OCI-LY3 (cell line): ENCODE data around the gene CFAP68.

Experiments used
- H2AFZ ChIP-seq: fragments of 200-600, 300-600 bp; shearing (Covaris generic); 2 replicates; pipeline ENCODE4 v1.6.0; 2014; ENCODE audit warnings: antibody characterized with exemption, low read depth, low read length
- H3K27ac ChIP-seq: fragments of 200-600, 300-600 bp; sonication (generic); 2 replicates; pipeline ENCODE4 v1.5.1; 2014; ENCODE audit warnings: mild to moderate bottlenecking, low read length, moderate library complexity, mixed read lengths
- H3K27me3 ChIP-seq: fragments of 200-600, 300-600 bp; sonication (generic); 2 replicates; pipeline ENCODE4 v1.6.1; 2014; ENCODE audit warnings: low read depth, low read length, mixed read lengths
- H3K36me3 ChIP-seq: fragments of 200-600, 300-600 bp; sonication (generic); replicated peaks from 2 replicates; pipeline ENCODE3; 2014; ENCODE audit warnings: low read depth, low read length, mixed read lengths
- H3K4me1 ChIP-seq: fragments of 300-600, 200-600 bp; sonication (generic); 2 replicates; pipeline ENCODE4 v1.6.1; 2014; ENCODE audit warnings: low read length, mixed read lengths
- H3K4me2 ChIP-seq: fragments of 200-600, 300-600 bp; sonication (generic); 2 replicates; pipeline ENCODE4 v1.6.1; 2014; ENCODE audit warnings: low read length, mixed read lengths
- H3K4me3 ChIP-seq: fragments of 300-600, 200-600 bp; sonication (generic); 2 replicates; pipeline ENCODE4 v1.5.1; 2014; ENCODE audit warnings: antibody characterized with exemption, mild to moderate bottlenecking, low read length, moderate library complexity
- H3K79me2 ChIP-seq: fragments of 300-600, 200-600 bp; shearing (Covaris generic); 2 replicates; pipeline ENCODE4 v1.6.1; 2014; ENCODE audit warnings: mild to moderate bottlenecking, low read length, mixed read lengths
- H3K9ac ChIP-seq: fragments of 300-600, 200-600 bp; shearing (Covaris generic); 2 replicates; pipeline ENCODE4 v1.6.0; 2014; ENCODE audit warnings: mild to moderate bottlenecking, low read length, moderate library complexity
- H3K9me3 ChIP-seq: fragments of 200-600, 300-600 bp; shearing (Covaris generic); 2 replicates; pipeline ENCODE4 v1.6.1; 2014; ENCODE audit warnings: low read length, mixed read lengths; ENCODE audit not compliant: insufficient read depth
- H4K20me1 ChIP-seq: fragments of 200-600, 300-600 bp; sonication (generic); 2 replicates; pipeline ENCODE4 v1.6.1; 2016; ENCODE audit warnings: low read length, mixed read lengths; ENCODE audit not compliant: insufficient read depth
- CTCF ChIP-seq: fragments of 200-600, 300-600 bp; sonication (generic); IDR thresholded peaks from 2 replicates; pipeline ENCODE4 v1.5.1; 2014; ENCODE audit warnings: antibody characterized with exemption, low read length, low read depth
- EZH2phosphoT487 ChIP-seq: fragments of 200-600 bp; shearing (Covaris generic); IDR thresholded peaks from 2 replicates; pipeline ENCODE4 v1.6.1; 2018; ENCODE audit warnings: antibody characterized with exemption, mixed run types, low read depth

The CFAP68 gene

GRCh38 chr11:111840143-111840542, 39.2 kb upstream of the CFAP68 start:
- Histone ChIP-seq H3K79me2 (no peaks in the 10 kb centered on the region), H4K20me1 (no peaks in the 10 kb centered on the region), H3K4me2 (no peak overlapping the region), H3K9ac (no peak overlapping the region), H3K36me3 (peaks cover 38% of the 10 kb centered on the region), H3K4me1 (peaks cover 37% of the 10 kb centered on the region), H3K27me3 (no peaks in the 10 kb centered on the region), H3K4me3 (no peak overlapping the region), H3K27ac (no peak overlapping the region), H3K9me3 (no peaks in the 10 kb centered on the region), H2AFZ (no peak overlapping the region)
- TF ChIP-seq EZH2phosphoT487 (no peak), CTCF (no peak)

- H3K36me3 ChIP-seq = peaks cover 34% of the 10 kb centered on the region
Observed at GRCh38 chr11:111841370-111842053, 37.8 kb upstream of the CFAP68 start.

GRCh38 chr11:111843661-111844060, 35.7 kb upstream of the CFAP68 start:
- Histone ChIP-seq H3K9me3 (no peaks in the 10 kb centered on the region), H3K4me2 (peak overlapping the region; percentile 60), H4K20me1 (no peaks in the 10 kb centered on the region), H3K4me1 (peaks cover 28% of the 10 kb centered on the region), H3K4me3 (peak overlapping the region; percentile 20; the same call in 1 of the 2 replicates), H3K9ac (peak overlapping the region; percentile 5; the same call in 1 of the 2 replicates), H3K36me3 (peaks cover 23% of the 10 kb centered on the region), H2AFZ (no peak overlapping the region), H3K27ac (peak overlapping the region; percentile 61), H3K79me2 (no peaks in the 10 kb centered on the region), H3K27me3 (no peaks in the 10 kb centered on the region)
- TF ChIP-seq EZH2phosphoT487 = no peak
- TF ChIP-seq CTCF = no peak

More at GRCh38 chr11:111841370-111842053, 37.8 kb upstream of the CFAP68 start:
- Histone ChIP-seq H3K9ac (peak overlapping the region; percentile 14; the same call in 1 of the 2 replicates), H3K27me3 (no peaks in the 10 kb centered on the region), H3K9me3 (no peaks in the 10 kb centered on the region), H4K20me1 (no peaks in the 10 kb centered on the region), H3K4me1 (peaks cover 37% of the 10 kb centered on the region), H3K79me2 (no peaks in the 10 kb centered on the region), H2AFZ (0 out of 2 replicates have a peak overlapping the region, but pooled peaks have one; percentile 13), H3K27ac (no peak overlapping the region), H3K4me2 (peak overlapping the region; percentile 41), H3K4me3 (no peak overlapping the region)
- TF ChIP-seq EZH2phosphoT487 (no peak), CTCF (peak; percentile 93)

- Histone ChIP-seq H3K27ac (no peak overlapping the region), H3K36me3 (peaks cover 21% of the 10 kb centered on the region)
Observed at GRCh38 chr11:111845276-111846028, 33.9 kb upstream of the CFAP68 start.

More at GRCh38 chr11:111845276-111846028, 33.9 kb upstream of the CFAP68 start:
- H4K20me1 ChIP-seq = no peaks in the 10 kb centered on the region
- H2AFZ ChIP-seq = no peak overlapping the region
- no peak overlapping the region for H3K4me2 ChIP-seq
- H3K27me3 ChIP-seq = no peaks in the 10 kb centered on the region
- H3K4me1 ChIP-seq = peaks cover 28% of the 10 kb centered on the region
- no peak for TF ChIP-seq CTCF
- no peak for TF ChIP-seq EZH2phosphoT487
- H3K79me2 ChIP-seq = no peaks in the 10 kb centered on the region
- no peaks in the 10 kb centered on the region for H3K9me3 ChIP-seq
- H3K9ac ChIP-seq = no peak overlapping the region
- no peak overlapping the region for H3K4me3 ChIP-seq
